Measurements from ENCODE around the gene TRAPPC12.

DNA sequence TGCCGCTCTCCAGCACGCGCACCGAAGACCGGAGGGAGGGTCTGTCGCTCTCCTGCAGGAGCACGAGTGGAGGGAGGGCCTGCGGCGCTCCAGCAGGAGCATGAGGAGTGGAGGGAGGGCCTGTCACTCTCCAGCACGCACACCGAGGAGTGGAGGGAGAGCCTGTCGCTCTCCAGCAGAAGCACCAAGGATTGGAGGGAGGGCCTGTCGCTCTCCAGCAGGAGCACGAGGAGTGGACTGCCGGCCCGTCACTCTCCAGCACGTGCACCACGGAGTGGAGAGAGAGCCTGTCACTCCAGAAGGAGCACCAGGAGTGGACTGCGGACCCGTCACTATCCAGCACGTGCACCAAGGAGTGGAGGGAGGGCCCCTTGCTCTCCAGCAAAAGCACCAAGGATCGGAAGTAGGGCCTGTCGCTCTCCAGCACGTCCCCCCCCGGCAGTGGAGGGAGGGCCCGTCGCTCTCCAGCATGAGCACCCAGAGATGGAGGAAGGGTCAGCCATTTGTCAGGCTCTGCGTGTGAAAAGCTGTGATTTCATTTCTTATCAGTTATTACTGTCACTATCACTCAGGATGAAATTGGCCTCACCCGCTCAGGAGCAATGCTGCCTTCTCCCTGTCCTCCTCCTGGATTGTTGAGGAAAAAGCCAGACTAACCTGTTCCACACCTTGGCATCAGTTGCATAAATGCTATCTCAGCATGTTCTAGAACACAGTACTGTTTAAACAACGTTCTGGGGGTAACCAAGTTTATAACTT, 103.9 kb downstream of the TRAPPC12 start:
- TF ChIP-seq, protein P1, sequence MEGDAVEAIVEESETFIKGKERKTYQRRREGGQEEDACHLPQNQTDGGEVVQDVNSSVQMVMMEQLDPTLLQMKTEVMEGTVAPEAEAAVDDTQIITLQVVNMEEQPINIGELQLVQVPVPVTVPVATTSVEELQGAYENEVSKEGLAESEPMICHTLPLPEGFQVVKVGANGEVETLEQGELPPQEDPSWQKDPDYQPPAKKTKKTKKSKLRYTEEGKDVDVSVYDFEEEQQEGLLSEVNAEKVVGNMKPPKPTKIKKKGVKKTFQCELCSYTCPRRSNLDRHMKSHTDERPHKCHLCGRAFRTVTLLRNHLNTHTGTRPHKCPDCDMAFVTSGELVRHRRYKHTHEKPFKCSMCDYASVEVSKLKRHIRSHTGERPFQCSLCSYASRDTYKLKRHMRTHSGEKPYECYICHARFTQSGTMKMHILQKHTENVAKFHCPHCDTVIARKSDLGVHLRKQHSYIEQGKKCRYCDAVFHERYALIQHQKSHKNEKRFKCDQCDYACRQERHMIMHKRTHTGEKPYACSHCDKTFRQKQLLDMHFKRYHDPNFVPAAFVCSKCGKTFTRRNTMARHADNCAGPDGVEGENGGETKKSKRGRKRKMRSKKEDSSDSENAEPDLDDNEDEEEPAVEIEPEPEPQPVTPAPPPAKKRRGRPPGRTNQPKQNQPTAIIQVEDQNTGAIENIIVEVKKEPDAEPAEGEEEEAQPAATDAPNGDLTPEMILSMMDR (IDR thresholded peaks at IDR 0.05) = no peak
- TF ChIP-seq POLR2A (IDR thresholded peaks at IDR 0.05) (no peak), EP300 (IDR thresholded peaks at IDR 0.05) (no peak), POLR2AphosphoS5 (IDR thresholded peaks at IDR 0.05) (no peak)
